Caco-2 (cell line): ENCODE data around the gene ADAMTS13. TPM values are rescaled to one million over a fixed set of nuclear protein-coding genes. Genes with fewer than 3 reads are reported as not detected.

Experiments used
- BruUV-seq: library from RNA; stranded (reverse); fragments of 400-500 nt; replicated peaks from 2 replicates; lab custom pipeline; 2021; lab: Mats Ljungman, UMichigan
- CTCF ChIA-PET: fragments of 300-600 bp; sonication (Branson Sonifier 250); formaldehyde crosslinking; loops from one replicate; lab custom pipeline; 2022; ENCODE audit warnings: antibody characterized with exemption; lab: Charles Lee
- POLR2A ChIA-PET: fragments of 300-600 bp; sonication (Branson Sonifier 250); formaldehyde crosslinking; loops from one replicate; lab custom pipeline; 2022; ENCODE audit warnings: antibody characterized with exemption; lab: Charles Lee
- DNase-seq, 2 experiments: peaks; one replicate each; pipeline versions ENCODE4 v3.0.0 to v3.0.0-alpha.2; 2020 to 2022
- H3K27me3 ChIP-seq: replicated peaks from 2 replicates; pipeline ENCODE4 v1.6.0; 2011; ENCODE audit warnings: low read length; ENCODE audit not compliant: control insufficient read depth, insufficient read depth
- H3K36me3 ChIP-seq: 2 replicates; pipeline ENCODE4 v1.5.1; 2011; ENCODE audit warnings: low read length; ENCODE audit not compliant: control insufficient read depth, insufficient read depth
- H3K4me1 ChIP-seq: fragments of 250-450 bp; sonication (Bioruptor Pico); 2 replicates; pipeline ENCODE4 v1.5.1; 2020; ENCODE audit warnings: mild to moderate bottlenecking
- H3K4me3 ChIP-seq: 2 replicates; pipeline ENCODE4 v1.5.1; 2011; ENCODE audit warnings: low read depth, mild to moderate bottlenecking, control low read depth, low read length
- H3K9me3 ChIP-seq: fragments of 250-450 bp; sonication (Bioruptor Pico); 2 replicates; pipeline ENCODE4 v1.5.1; 2020; ENCODE audit warnings: mild to moderate bottlenecking, moderate library complexity
- H3K27ac Mint-ChIP-seq: one replicate; pipeline ENCODE4 v1.8.0; 2022; ENCODE audit warnings: mixed read lengths; ENCODE audit not compliant: unreplicated experiment
- H3K27me3 Mint-ChIP-seq: one replicate; pipeline ENCODE4 v1.8.0; 2022; ENCODE audit warnings: mixed read lengths; ENCODE audit not compliant: insufficient read depth, unreplicated experiment
- H3K36me3 Mint-ChIP-seq: one replicate; pipeline ENCODE4 v1.8.0; 2022; ENCODE audit warnings: mild to moderate bottlenecking, mixed read lengths; ENCODE audit not compliant: insufficient read depth, unreplicated experiment
- H3K4me1 Mint-ChIP-seq: one replicate; pipeline ENCODE4 v1.8.0; 2022; ENCODE audit warnings: low read depth, mixed read lengths; ENCODE audit not compliant: unreplicated experiment
- H3K4me3 Mint-ChIP-seq: one replicate; pipeline ENCODE4 v1.8.0; 2022; ENCODE audit warnings: mild to moderate bottlenecking, moderate library complexity, mixed read lengths; ENCODE audit not compliant: unreplicated experiment
- H3K9me3 Mint-ChIP-seq: one replicate; pipeline ENCODE4 v1.8.0; 2022; ENCODE audit warnings: mixed read lengths; ENCODE audit not compliant: unreplicated experiment
- CTCF ChIP-seq, 2 experiments: fragments of 200-600 bp in 1 of 2; IDR thresholded peaks; 1 replicate in 1 of 2; 2 replicates in 1 of 2; pipeline versions ENCODE4 v1.5.1 to v1.8.0; 2011 to 2022; ENCODE audit warnings: antibody characterized with exemption in 1 of 2, control low read depth in 1 of 2, inconsistent platforms in 1 of 2, low read depth in 1 of 2, low read length in 1 of 2, mild to moderate bottlenecking in 1 of 2, moderate library complexity in 1 of 2; ENCODE audit not compliant: insufficient read depth in 1 of 2, severe bottlenecking in 1 of 2, unreplicated experiment in 1 of 2
- intact Hi-C: fragments of 100-400 bp; cut with micrococcal nuclease; formaldehyde crosslinking; loops from one replicate; pipeline ENCODE4 v1.10.0; 2022; ENCODE audit not compliant: unreplicated experiment
- total RNA-seq: library from RNA; stranded (reverse); gene quantifications from 2 replicates; pipeline ENCODE4 v1.2.3, GENCODE V29; 2022

The ADAMTS13 gene
- total RNA-seq, 1 experiment from 2014 or later, result 6.2 TPM

- no peak overlapping the region for H3K27ac Mint-ChIP-seq
- no peaks in the 10 kb centered on the region for H3K27me3 Mint-ChIP-seq
- DNase-seq, result no peak
- TF ChIP-seq CTCF (IDR thresholded peaks at IDR 0.05; ENCODE audit: insufficient read depth in 1 of 2, low read depth in 1 of 2, low read length in 1 of 2, severe bottlenecking in 1 of 2, unreplicated experiment in 1 of 2), result no peak
- H3K4me3 Mint-ChIP-seq, result no peak overlapping the region
- BruUV-seq, result no TSS peak
- H3K27me3 ChIP-seq, result no peaks in the 10 kb centered on the region
- H3K9me3 Mint-ChIP-seq, result peaks cover 8% of the 10 kb centered on the region
- H3K4me1 Mint-ChIP-seq, result no peaks in the 10 kb centered on the region
- ChIA-PET CTCF (no interaction called here), POLR2A (no interaction called here)
- intact Hi-C loops, result no loop called here
- H3K36me3 ChIP-seq, result no peaks in the 10 kb centered on the region
- H3K4me1 ChIP-seq, result 0 out of 2 replicates have a peak, but pooled peaks cover 3% of the 10 kb centered on the region
- no peaks in the 10 kb centered on the region for H3K9me3 ChIP-seq
- H3K36me3 Mint-ChIP-seq, result no peaks in the 10 kb centered on the region
- H3K4me3 ChIP-seq, result no peak overlapping the region
Observed at GRCh38 chr9:133508046-133508445, 85.9 kb downstream of the ADAMTS13 start.

Other genes with a start within 250 kb of the ADAMTS13 start
- gene OBP2B, start 213.1 kb upstream of the ADAMTS13 start, total RNA-seq, result not detected in 2 replicates
- not detected in 2 replicates for gene ABO, start 147.2 kb upstream of the ADAMTS13 start, total RNA-seq
- gene SURF6, start 86.2 kb upstream of the ADAMTS13 start, total RNA-seq, result 31.6 and 32.4 TPM in 2 replicates
- 60.1 and 65.6 TPM in 2 replicates for gene MED22, start 74.2 kb upstream of the ADAMTS13 start, total RNA-seq
- gene RPL7A, start 74.1 kb upstream of the ADAMTS13 start, total RNA-seq, result 1,995 and 2,182 TPM in 2 replicates
- gene SURF1, start 65.9 kb upstream of the ADAMTS13 start, total RNA-seq, result 54.9 and 57.5 TPM in 2 replicates
- 32.3 and 34.4 TPM in 2 replicates for gene SURF2, start 65.8 kb upstream of the ADAMTS13 start, total RNA-seq
- 239 and 253 TPM in 2 replicates for gene SURF4, start 46.3 kb upstream of the ADAMTS13 start, total RNA-seq
- gene STKLD1, start 46.0 kb upstream of the ADAMTS13 start, total RNA-seq, result 3.4 and 4.1 TPM in 2 replicates
- gene REXO4, start 4.4 kb upstream of the ADAMTS13 start, total RNA-seq, result 43.6 and 44.1 TPM in 2 replicates
- 26.0 and 27.0 TPM in 2 replicates for gene CACFD1, start 37.6 kb downstream of the ADAMTS13 start, total RNA-seq
- 7.1 and 8.4 TPM in 2 replicates for gene SLC2A6, start 56.7 kb downstream of the ADAMTS13 start, total RNA-seq
- gene MYMK, start 102.6 kb downstream of the ADAMTS13 start, total RNA-seq, result not detected in 2 replicates
- gene ADAMTSL2, start 112.3 kb downstream of the ADAMTS13 start, total RNA-seq, result 0.46 and 0.68 TPM in 2 replicates
- not detected in 2 replicates for gene FAM163B, start 187.0 kb downstream of the ADAMTS13 start, total RNA-seq
- gene DBH, start 214.0 kb downstream of the ADAMTS13 start, total RNA-seq, result not detected in 2 replicates